Measurements from ENCODE around the gene LAMP1. TPM values are rescaled to one million over a fixed set of nuclear protein-coding genes. Genes with fewer than 3 reads are reported as not detected.
"Not testable (repeated sequence)": the region's sequence is repeated elsewhere in the genome, so short reads cannot be mapped to it uniquely, and the experiment has no call there.

LAMP1 gene
- total RNA-seq, 2 donors from 2014 or later, result 203 to 216 TPM

- DNase-seq (no peak), ATAC-seq (no peak)
- intact Hi-C loops (cut with DNase I, micrococcal nuclease), result no loop called here
These were observed 4.8 kb upstream of the LAMP1 start for GRCh38 chr13:113292021-113292862.

- ATAC-seq (no peak), DNase-seq (no peak)
- intact Hi-C loops (cut with DNase I, micrococcal nuclease), result no loop called here
These were observed 3.4 kb upstream of the LAMP1 start for GRCh38 chr13:113293686-113294085.

- DNase-seq, result no peak
- no peak for ATAC-seq
- intact Hi-C loops (cut with DNase I, micrococcal nuclease), result no loop called here
These were observed 1.3 kb upstream of the LAMP1 start for GRCh38 chr13:113295776-113296175.

- intact Hi-C loops (cut with DNase I, micrococcal nuclease), result no loop called here
- ATAC-seq (peak; percentile 10), DNase-seq (peak; percentile 33)
These were observed 467 bp downstream of the LAMP1 start for GRCh38 chr13:113297370-113298042.

GRCh38 chr13:113298043-113298945 is 1.3 kb downstream of the LAMP1 start:
- ATAC-seq (no peak), DNase-seq (no peak)
- intact Hi-C loops (cut with DNase I, micrococcal nuclease), result no loop called here

GRCh38 chr13:113299951-113300350 is 2.9 kb downstream of the LAMP1 start:
- no peak for DNase-seq
- ATAC-seq, result no peak
- intact Hi-C loops (cut with DNase I, micrococcal nuclease), result no loop called here

GRCh38 chr13:113302986-113303385 is 5.9 kb downstream of the LAMP1 start:
- DNase-seq (no peak), ATAC-seq (no peak)
- intact Hi-C loops (cut with DNase I, micrococcal nuclease), result no loop called here

GRCh38 chr13:113304121-113304520 is 7.1 kb downstream of the LAMP1 start:
- ATAC-seq, result no peak
- DNase-seq, result no peak
- intact Hi-C loops (cut with DNase I, micrococcal nuclease), result no loop called here

- no peak for ATAC-seq
- DNase-seq, result no peak
- intact Hi-C loops (cut with DNase I, micrococcal nuclease), result no loop called here
These were observed 8.2 kb downstream of the LAMP1 start for GRCh38 chr13:113305208-113305607.

GRCh38 chr13:113307491-113307890 is 10.5 kb downstream of the LAMP1 start:
- DNase-seq (no peak), ATAC-seq (no peak)
- intact Hi-C loops (cut with DNase I, micrococcal nuclease), result no loop called here

- DNase-seq (no peak), ATAC-seq (no peak)
- intact Hi-C loops (cut with DNase I, micrococcal nuclease), result no loop called here
These were observed 12.4 kb downstream of the LAMP1 start for GRCh38 chr13:113309473-113309872.

- intact Hi-C loops (cut with DNase I, micrococcal nuclease); ATAC-seq; DNase-seq: not testable (repeated sequence)
These were observed 17.1 kb downstream of the LAMP1 start for GRCh38 chr13:113314112-113314511.

GRCh38 chr13:113314895-113315470 is 17.9 kb downstream of the LAMP1 start:
- intact Hi-C loops (cut with DNase I, micrococcal nuclease); ATAC-seq; DNase-seq: not testable (repeated sequence)

GRCh38 chr13:113315992-113316391 is 19.0 kb downstream of the LAMP1 start:
- DNase-seq (no peak), ATAC-seq (no peak)
- intact Hi-C loops (cut with DNase I, micrococcal nuclease), result no loop called here

GRCh38 chr13:113317031-113317430 is 20.0 kb downstream of the LAMP1 start:
- DNase-seq (no peak), ATAC-seq (no peak)
- intact Hi-C loops (cut with DNase I, micrococcal nuclease), result no loop called here

- intact Hi-C loops (cut with DNase I, micrococcal nuclease), result no loop called here
- ATAC-seq, result no peak
- no peak for DNase-seq
These were observed 21.9 kb downstream of the LAMP1 start for GRCh38 chr13:113318956-113319355.

GRCh38 chr13:113319371-113319770 is 22.3 kb downstream of the LAMP1 start:
- peak; percentile 12 for ATAC-seq
- intact Hi-C loops (cut with DNase I, micrococcal nuclease), result no loop called here
- no peak for DNase-seq

GRCh38 chr13:113320226-113320875 is 23.3 kb downstream of the LAMP1 start:
- DNase-seq, result no peak
- no peak for ATAC-seq
- intact Hi-C loops (cut with DNase I, micrococcal nuclease), result no loop called here

GRCh38 chr13:113321546-113321945 is 24.5 kb downstream of the LAMP1 start:
- ATAC-seq, result peak; percentile 8
- intact Hi-C loops (cut with DNase I, micrococcal nuclease), result no loop called here
- DNase-seq, result no peak

Measured in left colon (tissue), 2 donors.